ENCODE measurements around the gene CELF2.

Gene CELF2

DNA sequence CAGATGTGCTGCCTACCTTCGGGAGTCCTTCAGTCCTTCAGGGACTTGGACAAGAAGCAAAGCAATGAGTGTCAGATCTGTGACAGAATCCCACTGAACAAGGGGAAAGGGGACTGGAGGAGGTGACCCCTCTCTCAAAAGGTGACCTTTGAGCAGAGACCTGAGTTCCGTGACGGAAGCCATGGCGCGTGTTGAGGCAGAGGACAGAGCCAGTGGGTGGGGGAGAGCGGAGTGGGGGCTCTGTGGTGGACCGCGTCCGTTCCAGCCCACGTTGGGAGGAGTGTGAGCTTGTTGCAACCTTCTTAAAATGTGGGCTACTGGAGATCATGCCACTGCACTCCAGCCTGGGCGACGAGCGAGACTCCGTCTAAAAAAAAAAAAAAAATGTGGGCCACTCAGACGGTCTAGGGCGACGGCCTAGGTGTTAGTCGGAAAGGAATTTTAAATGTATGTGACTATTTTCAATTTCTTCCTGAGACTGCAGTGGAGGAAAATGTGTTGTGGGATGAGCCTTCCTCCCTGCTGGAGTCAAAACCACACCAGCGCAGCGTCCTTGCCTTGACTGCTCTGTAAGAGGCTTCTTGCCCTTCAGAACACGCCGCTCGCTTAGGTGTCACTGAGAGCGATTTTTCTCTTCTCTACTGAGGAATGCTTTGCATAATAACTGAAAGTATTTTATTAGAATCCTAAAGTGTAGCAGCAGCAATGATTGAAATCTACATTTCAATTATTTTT, 272.7 kb downstream of the CELF2 start:
- TF ChIP-seq, protein P1, sequence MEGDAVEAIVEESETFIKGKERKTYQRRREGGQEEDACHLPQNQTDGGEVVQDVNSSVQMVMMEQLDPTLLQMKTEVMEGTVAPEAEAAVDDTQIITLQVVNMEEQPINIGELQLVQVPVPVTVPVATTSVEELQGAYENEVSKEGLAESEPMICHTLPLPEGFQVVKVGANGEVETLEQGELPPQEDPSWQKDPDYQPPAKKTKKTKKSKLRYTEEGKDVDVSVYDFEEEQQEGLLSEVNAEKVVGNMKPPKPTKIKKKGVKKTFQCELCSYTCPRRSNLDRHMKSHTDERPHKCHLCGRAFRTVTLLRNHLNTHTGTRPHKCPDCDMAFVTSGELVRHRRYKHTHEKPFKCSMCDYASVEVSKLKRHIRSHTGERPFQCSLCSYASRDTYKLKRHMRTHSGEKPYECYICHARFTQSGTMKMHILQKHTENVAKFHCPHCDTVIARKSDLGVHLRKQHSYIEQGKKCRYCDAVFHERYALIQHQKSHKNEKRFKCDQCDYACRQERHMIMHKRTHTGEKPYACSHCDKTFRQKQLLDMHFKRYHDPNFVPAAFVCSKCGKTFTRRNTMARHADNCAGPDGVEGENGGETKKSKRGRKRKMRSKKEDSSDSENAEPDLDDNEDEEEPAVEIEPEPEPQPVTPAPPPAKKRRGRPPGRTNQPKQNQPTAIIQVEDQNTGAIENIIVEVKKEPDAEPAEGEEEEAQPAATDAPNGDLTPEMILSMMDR (IDR thresholded peaks at IDR 0.05; ENCODE audit: insufficient read depth, low read depth, low read length, missing control alignments): no peak
- DNase-seq (ENCODE audit: low read depth): no peak
- no peak overlapping the region for H3K4me3 ChIP-seq (ENCODE audit: low read length)

DNA sequence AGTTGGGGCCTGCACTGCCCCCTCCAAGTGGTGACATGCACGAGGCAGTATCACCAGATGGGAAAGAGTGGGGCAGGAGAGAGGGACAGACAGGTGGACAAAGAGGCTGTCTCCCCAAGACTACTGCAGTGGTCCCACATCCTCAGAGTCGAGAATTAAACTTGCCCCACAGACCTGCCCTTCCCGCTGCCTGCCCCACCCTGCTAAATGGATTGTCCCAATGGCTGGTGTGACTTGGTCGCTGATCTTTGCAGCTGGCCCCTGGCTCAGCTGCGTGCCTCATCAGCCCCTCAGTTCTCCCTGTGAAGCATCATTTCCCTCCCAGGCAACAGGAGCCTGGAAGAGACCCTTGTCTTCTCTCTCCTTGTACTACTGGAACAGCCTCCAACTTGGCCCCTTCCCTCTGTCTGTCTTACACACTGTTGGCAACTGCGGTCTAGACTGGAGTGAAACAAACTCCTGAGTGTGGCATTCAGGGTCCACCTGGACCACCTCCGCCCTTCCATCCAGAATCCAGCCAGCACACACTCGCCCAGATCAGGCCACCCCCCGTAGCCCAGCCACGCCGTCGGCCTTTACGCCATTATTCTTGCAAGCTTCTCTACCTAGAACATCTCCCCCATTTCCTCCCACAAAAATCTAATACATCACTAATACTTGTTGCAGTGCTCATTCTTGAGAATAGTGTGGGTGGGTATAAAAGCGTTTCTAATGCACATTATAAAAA, 275.1 kb downstream of the CELF2 start:
- no peak overlapping the region for H3K4me3 ChIP-seq (ENCODE audit: low read length)
- TF ChIP-seq, protein P1 (IDR thresholded peaks at IDR 0.05; ENCODE audit: insufficient read depth, low read depth, low read length, missing control alignments): no peak
- DNase-seq (ENCODE audit: low read depth): no peak

GRCh38 chr10:11293332-11293731, 275.7 kb downstream of the CELF2 start:
- no peak overlapping the region for H3K4me3 ChIP-seq (ENCODE audit: low read length)
- TF ChIP-seq, protein P1 (IDR thresholded peaks at IDR 0.05; ENCODE audit: insufficient read depth, low read depth, low read length, missing control alignments): no peak
- DNase-seq (ENCODE audit: low read depth): no peak

DNA sequence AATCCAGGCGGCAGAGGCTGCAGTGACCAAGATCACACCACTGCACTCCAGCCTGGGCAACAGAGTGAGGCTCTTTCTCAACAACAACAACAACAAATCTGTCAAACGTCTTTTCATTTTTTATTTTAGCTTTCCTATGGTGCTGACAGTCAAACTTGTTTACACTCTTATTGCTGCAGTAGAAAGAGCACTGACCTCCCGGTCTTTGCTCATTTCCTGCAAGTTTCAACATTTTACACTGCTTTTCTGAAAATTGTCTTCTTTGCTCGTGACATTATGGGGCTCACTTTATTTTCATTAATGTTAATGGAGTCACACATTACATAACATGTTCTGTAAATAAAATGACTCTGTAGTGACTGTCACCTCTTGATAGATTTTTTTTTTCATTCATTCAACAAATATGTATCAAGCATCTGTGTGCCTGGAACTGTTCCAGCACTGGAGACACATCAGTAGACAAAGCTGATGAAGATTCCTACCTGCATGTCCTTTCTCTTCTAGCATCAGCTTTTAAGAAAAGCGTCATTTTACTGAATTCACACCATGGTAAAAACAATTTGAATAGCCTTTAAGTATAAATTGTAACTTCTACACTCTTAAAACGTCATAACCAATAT, 277.3 kb downstream of the CELF2 start:
- no peak overlapping the region for H3K4me3 ChIP-seq (ENCODE audit: low read length)
- DNase-seq (ENCODE audit: low read depth): no peak
- TF ChIP-seq, protein P1 (IDR thresholded peaks at IDR 0.05; ENCODE audit: insufficient read depth, low read depth, low read length, missing control alignments): no peak

- TF ChIP-seq, protein P1 (IDR thresholded peaks at IDR 0.05; ENCODE audit: insufficient read depth, low read depth, low read length, missing control alignments): no peak
- DNase-seq (ENCODE audit: low read depth): no peak
- no peak overlapping the region for H3K4me3 ChIP-seq (ENCODE audit: low read length)
These were observed 277.8 kb downstream of the CELF2 start for GRCh38 chr10:11295492-11295891.

GRCh38 chr10:11297136-11297535, 279.5 kb downstream of the CELF2 start:
- TF ChIP-seq, protein P1 (IDR thresholded peaks at IDR 0.05; ENCODE audit: insufficient read depth, low read depth, low read length, missing control alignments): no peak
- DNase-seq (ENCODE audit: low read depth): no peak
- H3K4me3 ChIP-seq (ENCODE audit: low read length): no peak overlapping the region

Data from epithelial cell of esophagus (primary cell).